Loucy (cell line): Measurements from ENCODE around the gene BTG4.

ENCODE experiments used
- H2AFZ ChIP-seq: fragments of 200-600 bp; sonication (generic); 2 replicates; pipeline ENCODE4 v1.6.0; 2016; ENCODE audit warnings: antibody characterized with exemption, mild to moderate bottlenecking, low read length, moderate library complexity
- H3F3A ChIP-seq: fragments of 200-600 bp; 2 replicates; pipeline ENCODE4 v1.6.0; 2016; ENCODE audit warnings: antibody characterized with exemption, low read depth, mild to moderate bottlenecking
- H3K27me3 ChIP-seq: fragments of 200-600 bp; sonication (generic); 2 replicates; pipeline ENCODE4 v1.6.1; 2014; ENCODE audit warnings: low read length, mild to moderate bottlenecking; ENCODE audit not compliant: insufficient read depth, poor library complexity, severe bottlenecking
- H3K36me3 ChIP-seq: fragments of 200-600 bp; sonication (generic); 2 replicates; pipeline ENCODE4 v1.6.1; 2016; ENCODE audit warnings: low read length; ENCODE audit not compliant: insufficient read depth
- H3K4me1 ChIP-seq: fragments of 200-600 bp; sonication (generic); 2 replicates; pipeline ENCODE4 v1.5.1; 2014; ENCODE audit warnings: low read length, mild to moderate bottlenecking; ENCODE audit not compliant: insufficient read depth, poor library complexity, severe bottlenecking
- H3K4me2 ChIP-seq: fragments of 200-600 bp; sonication (generic); 2 replicates; pipeline ENCODE4 v1.6.0; 2014; ENCODE audit warnings: antibody characterized with exemption, low read length, low read depth, mild to moderate bottlenecking; ENCODE audit not compliant: poor library complexity, severe bottlenecking
- H3K4me3 ChIP-seq: fragments of 200-600 bp; sonication (generic); 2 replicates; pipeline ENCODE4 v1.5.1; 2014; ENCODE audit warnings: low read length, mild to moderate bottlenecking, mixed read lengths; ENCODE audit not compliant: poor library complexity, severe bottlenecking
- H3K79me2 ChIP-seq: fragments of 200-600 bp; sonication (generic); 2 replicates; pipeline ENCODE4 v1.6.1; 2014; ENCODE audit warnings: low read length; ENCODE audit not compliant: insufficient read depth
- H3K9ac ChIP-seq: fragments of 200-600 bp; sonication (generic); 2 replicates; pipeline ENCODE4 v1.6.0; 2014; ENCODE audit warnings: mild to moderate bottlenecking, low read depth, low read length, moderate library complexity; ENCODE audit not compliant: poor library complexity, severe bottlenecking
- H3K9me2 ChIP-seq: fragments of 200-600 bp; sonication (generic); replicated peaks from 2 replicates; pipeline ENCODE4 v1.6.1; 2016; ENCODE audit warnings: low read depth, low read length, mixed read lengths
- H3K9me3 ChIP-seq: fragments of 200-600 bp; sonication (generic); 2 replicates; pipeline ENCODE4 v1.6.1; 2014; ENCODE audit warnings: mild to moderate bottlenecking, antibody characterized with exemption, low read length, low read depth; ENCODE audit not compliant: insufficient read depth
- H4K20me1 ChIP-seq: fragments of 200-600 bp; sonication (generic); 2 replicates; pipeline ENCODE4 v1.6.0; 2014; ENCODE audit warnings: antibody characterized with exemption, low read length, mild to moderate bottlenecking; ENCODE audit not compliant: insufficient read depth, poor library complexity, severe bottlenecking
- EZH2phosphoT487 ChIP-seq: fragments of 200-600 bp; IDR thresholded peaks from 2 replicates; pipeline ENCODE4 v1.6.1; 2018; ENCODE audit warnings: antibody characterized with exemption, mild to moderate bottlenecking, moderate library complexity, borderline replicate concordance
- TF ChIP-seq, protein P1 (sequence below): fragments of 200-600 bp; sonication (generic); conservative IDR thresholded peaks from 2 replicates; pipeline ENCODE4 v1.5.1; 2014; ENCODE audit warnings: mild to moderate bottlenecking, antibody characterized with exemption, low read length

BTG4 gene

DNA sequence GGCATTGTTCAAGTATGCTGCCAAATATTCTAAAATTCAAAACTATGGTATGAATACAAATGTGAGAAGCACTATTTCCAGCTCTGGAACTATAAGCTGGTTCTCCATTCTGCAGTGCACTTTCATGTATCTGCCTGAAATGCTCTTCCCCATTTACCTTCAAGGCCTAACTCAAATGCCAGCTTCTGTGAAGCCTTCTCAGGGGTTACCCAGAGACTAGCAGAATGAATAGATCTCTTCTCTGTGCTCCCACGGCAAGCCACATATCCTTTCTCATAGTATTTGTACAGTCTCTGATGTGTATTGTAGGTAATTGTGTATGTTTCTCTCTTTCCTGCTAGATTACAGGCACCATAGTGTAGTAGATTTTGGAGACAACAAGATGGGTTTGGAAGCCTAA lies 6.5 kb upstream of the BTG4 start:
- Histone ChIP-seq H4K20me1 (no peaks in the 10 kb centered on the region), H2AFZ (peak overlapping the region; percentile 45; the same call in 1 of the 2 replicates), H3K79me2 (no peaks in the 10 kb centered on the region), H3F3A (no peaks in the 10 kb centered on the region), H3K4me2 (no peak overlapping the region), H3K9me2 (no peaks in the 10 kb centered on the region), H3K27me3 (no peaks in the 10 kb centered on the region), H3K9me3 (no peaks in the 10 kb centered on the region), H3K36me3 (no peaks in the 10 kb centered on the region), H3K9ac (no peak overlapping the region), H3K4me1 (no peaks in the 10 kb centered on the region), H3K4me3 (no peak overlapping the region)
- TF ChIP-seq, protein P1, sequence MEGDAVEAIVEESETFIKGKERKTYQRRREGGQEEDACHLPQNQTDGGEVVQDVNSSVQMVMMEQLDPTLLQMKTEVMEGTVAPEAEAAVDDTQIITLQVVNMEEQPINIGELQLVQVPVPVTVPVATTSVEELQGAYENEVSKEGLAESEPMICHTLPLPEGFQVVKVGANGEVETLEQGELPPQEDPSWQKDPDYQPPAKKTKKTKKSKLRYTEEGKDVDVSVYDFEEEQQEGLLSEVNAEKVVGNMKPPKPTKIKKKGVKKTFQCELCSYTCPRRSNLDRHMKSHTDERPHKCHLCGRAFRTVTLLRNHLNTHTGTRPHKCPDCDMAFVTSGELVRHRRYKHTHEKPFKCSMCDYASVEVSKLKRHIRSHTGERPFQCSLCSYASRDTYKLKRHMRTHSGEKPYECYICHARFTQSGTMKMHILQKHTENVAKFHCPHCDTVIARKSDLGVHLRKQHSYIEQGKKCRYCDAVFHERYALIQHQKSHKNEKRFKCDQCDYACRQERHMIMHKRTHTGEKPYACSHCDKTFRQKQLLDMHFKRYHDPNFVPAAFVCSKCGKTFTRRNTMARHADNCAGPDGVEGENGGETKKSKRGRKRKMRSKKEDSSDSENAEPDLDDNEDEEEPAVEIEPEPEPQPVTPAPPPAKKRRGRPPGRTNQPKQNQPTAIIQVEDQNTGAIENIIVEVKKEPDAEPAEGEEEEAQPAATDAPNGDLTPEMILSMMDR: no peak
- no peak for TF ChIP-seq EZH2phosphoT487

GRCh38 chr11:111515591-111515990 lies 3.4 kb upstream of the BTG4 start:
- Histone ChIP-seq H2AFZ (0 out of 2 replicates have a peak overlapping the region, but pooled peaks have one; percentile 22), H3K36me3 (no peaks in the 10 kb centered on the region), H3K27me3 (no peaks in the 10 kb centered on the region), H3K4me2 (no peak overlapping the region), H3K4me1 (no peaks in the 10 kb centered on the region), H3K79me2 (no peaks in the 10 kb centered on the region), H3K4me3 (no peak overlapping the region), H4K20me1 (no peaks in the 10 kb centered on the region), H3K9me2 (no peaks in the 10 kb centered on the region), H3K9me3 (no peaks in the 10 kb centered on the region), H3K9ac (no peak overlapping the region), H3F3A (no peaks in the 10 kb centered on the region)
- TF ChIP-seq EZH2phosphoT487: no peak
- TF ChIP-seq, protein P1: no peak

DNA sequence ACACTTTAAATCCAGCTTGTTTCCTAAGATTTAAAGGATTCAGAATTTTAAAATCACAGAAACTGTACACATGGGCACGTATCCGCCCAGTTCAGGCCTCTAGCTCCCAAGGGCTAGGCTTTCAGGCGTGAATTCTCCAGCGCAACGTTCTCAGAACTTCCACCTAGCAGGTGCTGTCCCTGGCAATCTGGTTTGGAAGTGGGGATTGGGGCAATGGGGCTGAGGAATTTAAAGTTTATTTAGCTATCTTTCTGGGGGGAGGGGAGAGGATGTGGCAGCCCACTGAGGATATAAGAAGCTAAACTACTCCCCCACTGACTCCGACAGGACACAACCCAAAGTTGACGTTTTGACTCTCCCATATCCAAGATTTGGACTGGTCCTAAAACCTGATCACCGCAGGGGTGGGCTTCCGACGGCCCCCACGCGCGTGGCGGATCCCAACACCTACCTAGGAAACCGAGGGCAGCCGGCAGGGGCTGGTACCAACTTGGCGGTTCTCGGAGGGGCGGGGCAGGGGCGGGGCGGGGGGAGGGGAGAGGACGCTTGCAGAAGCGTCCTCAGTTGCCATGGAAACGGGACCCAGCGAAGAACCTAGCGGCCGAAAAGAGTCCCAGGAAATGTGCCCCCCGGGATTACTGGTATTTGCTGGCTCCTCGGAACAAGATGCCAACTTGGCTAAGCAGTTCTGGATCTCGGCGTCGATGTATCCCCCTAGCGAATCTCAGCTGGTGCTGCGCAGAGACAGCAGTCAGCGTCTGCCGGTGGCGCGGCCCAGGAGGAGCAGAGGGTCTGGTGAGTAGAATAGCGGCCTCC lies 2.2 kb upstream of the BTG4 start, which contains the start of gene HOATZ:
HOATZ (plus strand) TSS at position 563 of the 816 bp plus-strand sequence; CDS start at position 570, 7 bp downstream.
- peak within 1 kb of the TSS; percentile 22; the same call in 1 of the 2 replicates for H2AFZ ChIP-seq
- no peak within 1 kb of the TSS for H3K4me3 ChIP-seq
- no peaks in the 10 kb centered on the region for H3K27me3 ChIP-seq
- no peaks in the 10 kb centered on the region for H3F3A ChIP-seq
- no peaks in the 10 kb centered on the region for H3K9me3 ChIP-seq
- no peak within 1 kb of the TSS for H3K4me2 ChIP-seq
- H3K79me2 ChIP-seq: no peaks in the 10 kb centered on the region
- no peaks in the 10 kb centered on the region for H4K20me1 ChIP-seq
- TF ChIP-seq, protein P1: no peak
- TF ChIP-seq EZH2phosphoT487: no peak
- no peak within 1 kb of the TSS for H3K9ac ChIP-seq
- no peaks in the 10 kb centered on the region for H3K4me1 ChIP-seq
- no peaks in the 10 kb centered on the region for H3K9me2 ChIP-seq
- H3K36me3 ChIP-seq: no peaks in the 10 kb centered on the region
